Lower leg skin (tissue), 4 donors: Measurements from ENCODE around the gene FSTL1. TPM values are rescaled to one million over a fixed set of nuclear protein-coding genes. Genes with fewer than 3 reads are reported as not detected.

ENCODE experiments used
- DNase-seq, 2 donors: peaks; one replicate each; pipeline ENCODE4 v3.0.0-alpha.2; 2019; ENCODE audit warnings: low spot score in 2 of 2
- H3K4me3 ChIP-seq: fragments of 200-600 bp; sonication (generic); 2 replicates; pipeline ENCODE4 v1.5.1; 2017; ENCODE audit warnings: mild to moderate bottlenecking, low read depth; ENCODE audit not compliant: poor library complexity, severe bottlenecking
- POLR2A ChIP-seq, 2 donors: fragments of 450-650 bp; IDR thresholded peaks; one replicate each; pipeline ENCODE4 v1.6.1; 2016 to 2017; ENCODE audit warnings: antibody characterized with exemption in 2 of 2, mild to moderate bottlenecking in 1 of 2, moderate library complexity in 1 of 2
- WGBS, 2 donors: methylation state at CpG; one replicate each; pipeline ENCODE4 v1.1.5; 2018; 5-methylcytosine and 5-hydroxymethylcytosine counted together
- intact Hi-C: fragments of 100-400 bp; cut with DNase I; formaldehyde crosslinking; loops from one replicate; pipeline ENCODE4 v1.15.0; 2023; ENCODE audit warnings: low total_unique reads
- total RNA-seq, 4 donors: library from RNA; depleted of rRNA; stranded (reverse); fragments of >200 nt; gene quantifications; one replicate each; pipeline ENCODE4 v1.1.0, GENCODE V29; 2016
- TF ChIP-seq, protein P1 (sequence below), 3 donors: fragments of 450-650 bp; IDR thresholded peaks; one replicate each; pipeline ENCODE4 v1.5.1; 2016; ENCODE audit warnings: antibody characterized with exemption in 3 of 3, mild to moderate bottlenecking in 3 of 3, moderate library complexity in 2 of 3

FSTL1 gene
- total RNA-seq, 4 donors from 2014 or later = 52.8 to 207 (median 104) TPM

DNA sequence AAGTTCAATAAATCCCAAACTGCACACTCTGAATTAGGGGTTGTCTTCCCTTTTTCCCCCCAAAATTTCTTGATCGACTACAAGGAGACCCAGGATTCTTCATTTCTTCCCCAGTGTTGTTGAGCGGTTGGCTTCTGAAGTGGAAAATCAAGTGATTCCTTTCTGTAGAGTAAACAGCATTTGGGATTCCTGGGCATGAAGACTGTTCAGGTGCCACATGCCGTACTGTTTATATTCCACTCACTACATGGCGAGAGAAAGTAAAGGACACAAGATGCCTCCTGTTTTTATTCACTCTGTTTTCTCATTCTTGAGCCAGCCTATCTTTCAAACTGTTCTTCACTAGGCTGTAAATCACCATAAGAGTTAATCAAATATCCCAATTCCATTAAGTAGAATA, 12.6 kb downstream of the FSTL1 start:
- H3K4me3 ChIP-seq = no peak overlapping the region
- intact Hi-C loops = no loop called here
- TF ChIP-seq, protein P1, sequence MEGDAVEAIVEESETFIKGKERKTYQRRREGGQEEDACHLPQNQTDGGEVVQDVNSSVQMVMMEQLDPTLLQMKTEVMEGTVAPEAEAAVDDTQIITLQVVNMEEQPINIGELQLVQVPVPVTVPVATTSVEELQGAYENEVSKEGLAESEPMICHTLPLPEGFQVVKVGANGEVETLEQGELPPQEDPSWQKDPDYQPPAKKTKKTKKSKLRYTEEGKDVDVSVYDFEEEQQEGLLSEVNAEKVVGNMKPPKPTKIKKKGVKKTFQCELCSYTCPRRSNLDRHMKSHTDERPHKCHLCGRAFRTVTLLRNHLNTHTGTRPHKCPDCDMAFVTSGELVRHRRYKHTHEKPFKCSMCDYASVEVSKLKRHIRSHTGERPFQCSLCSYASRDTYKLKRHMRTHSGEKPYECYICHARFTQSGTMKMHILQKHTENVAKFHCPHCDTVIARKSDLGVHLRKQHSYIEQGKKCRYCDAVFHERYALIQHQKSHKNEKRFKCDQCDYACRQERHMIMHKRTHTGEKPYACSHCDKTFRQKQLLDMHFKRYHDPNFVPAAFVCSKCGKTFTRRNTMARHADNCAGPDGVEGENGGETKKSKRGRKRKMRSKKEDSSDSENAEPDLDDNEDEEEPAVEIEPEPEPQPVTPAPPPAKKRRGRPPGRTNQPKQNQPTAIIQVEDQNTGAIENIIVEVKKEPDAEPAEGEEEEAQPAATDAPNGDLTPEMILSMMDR (IDR thresholded peaks at IDR 0.05) = no peak
- no peak for TF ChIP-seq POLR2A (IDR thresholded peaks at IDR 0.05)
- DNase-seq = peak in 1 of 2 donors; percentile 1
- 88 to 91% methylated on average over 4 of the region's 4 CpGs for WGBS, 2 donors

DNA sequence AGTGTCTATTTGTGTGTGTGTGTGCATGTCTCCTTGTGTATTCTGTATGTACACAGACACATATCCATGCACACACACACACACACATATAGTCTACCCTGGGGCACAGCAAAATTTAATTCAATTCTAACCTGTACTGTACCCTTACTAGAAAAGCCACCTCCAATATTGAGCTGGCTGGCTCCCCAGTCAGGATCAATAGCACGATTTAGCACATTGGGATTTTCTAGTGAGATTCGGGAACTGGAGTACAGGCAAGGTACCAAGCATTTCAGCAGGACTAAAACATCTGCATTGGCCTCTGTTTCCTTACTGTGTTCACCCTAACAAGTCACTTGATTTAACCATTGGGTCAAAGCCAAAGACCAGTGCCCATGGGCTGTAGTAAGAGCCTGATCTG, 13.2 kb downstream of the FSTL1 start:
- no peak overlapping the region for H3K4me3 ChIP-seq
- WGBS, 2 donors = 79 to 94% methylated on average over 2 of the region's 2 CpGs
- DNase-seq = peak in 1 of 2 donors; percentile 29
- TF ChIP-seq POLR2A (IDR thresholded peaks at IDR 0.05) = no peak
- TF ChIP-seq, protein P1 (IDR thresholded peaks at IDR 0.05) = no peak
- intact Hi-C loops = no loop called here

DNA sequence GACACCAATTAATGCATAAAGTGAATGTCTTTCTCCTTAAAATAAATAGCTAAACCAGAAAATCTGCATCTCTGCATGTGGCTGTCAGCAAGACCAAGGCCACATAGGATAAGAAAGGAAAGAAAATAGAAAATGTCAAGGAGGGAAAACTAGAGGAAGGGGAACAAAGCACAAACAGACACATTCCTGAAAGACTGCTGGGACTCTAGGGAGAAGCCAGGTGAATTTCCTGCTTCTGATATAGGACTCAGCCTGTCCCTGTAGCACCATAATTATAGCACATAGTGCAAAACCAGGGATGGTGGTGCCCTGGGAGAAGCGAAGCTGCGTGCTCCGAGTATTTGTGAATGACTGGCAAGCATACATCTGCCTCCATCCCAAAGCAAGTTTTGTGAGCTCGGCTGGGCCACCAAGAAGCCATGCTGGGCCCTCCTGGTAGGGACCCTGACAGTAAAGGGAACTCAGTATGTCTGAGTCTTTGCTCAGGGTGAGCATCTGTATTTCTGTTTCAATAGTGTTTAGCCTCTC, 14.2 kb downstream of the FSTL1 start:
- TF ChIP-seq, protein P1 (IDR thresholded peaks at IDR 0.05) = no peak
- no peak for TF ChIP-seq POLR2A (IDR thresholded peaks at IDR 0.05)
- 90 to 94% methylated on average over 4 of the region's 4 CpGs for WGBS, 2 donors
- DNase-seq = peak in 1 of 2 donors; percentile 12
- no peak overlapping the region for H3K4me3 ChIP-seq
- intact Hi-C loops = no loop called here

DNA sequence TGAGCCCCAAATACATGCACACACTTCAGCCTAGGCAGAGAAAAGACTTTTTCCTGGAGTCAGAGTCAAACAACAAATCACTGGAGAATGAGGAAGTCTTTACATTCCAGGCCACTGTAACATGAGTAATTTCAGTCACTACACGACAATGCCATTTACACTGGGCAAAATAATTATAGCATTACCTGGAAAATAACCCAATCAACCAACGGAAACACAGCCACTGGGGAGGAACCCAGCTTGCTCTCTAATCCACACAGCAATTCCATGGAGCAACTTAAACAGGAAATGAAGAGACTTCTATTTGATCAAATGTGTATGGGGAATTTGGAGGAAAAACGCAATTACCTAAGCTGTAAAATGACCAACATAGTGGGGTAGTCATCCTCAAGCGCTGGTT, 15.2 kb downstream of the FSTL1 start:
- intact Hi-C loops = no loop called here
- TF ChIP-seq, protein P1 (IDR thresholded peaks at IDR 0.05) = no peak
- no peak for TF ChIP-seq POLR2A (IDR thresholded peaks at IDR 0.05)
- DNase-seq = peak in 1 of 2 donors; percentile 34
- no peak overlapping the region for H3K4me3 ChIP-seq
- WGBS, 2 donors = 52 to 55% methylated on average over 4 of the region's 4 CpGs

DNA sequence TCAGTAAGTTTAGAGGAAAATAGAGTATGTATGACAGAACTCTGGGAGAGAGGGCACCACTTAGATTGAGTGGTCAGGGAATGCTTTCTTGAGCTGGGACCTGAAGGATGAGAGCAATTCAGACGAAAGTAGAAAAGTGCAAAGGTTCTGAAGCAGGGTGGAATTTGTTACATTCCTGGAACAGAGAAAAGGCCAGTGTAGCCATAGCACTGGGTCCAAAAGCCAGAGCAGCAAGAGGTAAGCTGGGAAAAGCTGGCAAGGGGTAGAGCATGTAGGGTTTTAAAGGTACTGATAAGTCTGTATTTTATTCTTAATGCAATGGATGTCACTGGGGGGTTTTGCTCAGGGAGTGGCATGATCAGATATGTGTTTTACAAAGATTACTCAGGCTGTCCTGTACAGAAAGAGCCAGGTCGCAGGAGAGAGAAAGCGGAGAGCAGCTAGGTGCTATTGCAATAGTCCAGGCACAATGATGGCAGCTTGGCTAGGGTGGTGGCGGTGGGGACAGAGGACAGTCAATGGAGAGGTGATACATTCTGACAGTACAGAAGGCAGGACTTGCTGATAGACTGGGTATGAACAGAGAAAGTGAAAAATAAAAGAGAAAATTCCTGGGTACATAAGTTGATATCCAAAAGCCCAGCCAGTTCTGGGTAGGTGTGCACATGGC, 17.0 kb downstream of the FSTL1 start:
- WGBS, 2 donors = 92 to 94% methylated on average over 4 of the region's 4 CpGs
- intact Hi-C loops = no loop called here
- H3K4me3 ChIP-seq = no peak overlapping the region
- peak in 1 of 2 donors; percentile 79 for DNase-seq
- no peak for TF ChIP-seq POLR2A (IDR thresholded peaks at IDR 0.05)
- TF ChIP-seq, protein P1 (IDR thresholded peaks at IDR 0.05) = no peak
